CD4-positive, alpha-beta T cell treated with Interleukin-2 at 100 ng/mL for 4 hours (primary cell): ENCODE results near the gene OTOG.

Experiments
- DNase-seq: peaks from one replicate; pipeline ENCODE4 v3.0.0-alpha.2; 2020; ENCODE audit warnings: low spot score

The OTOG gene

DNA sequence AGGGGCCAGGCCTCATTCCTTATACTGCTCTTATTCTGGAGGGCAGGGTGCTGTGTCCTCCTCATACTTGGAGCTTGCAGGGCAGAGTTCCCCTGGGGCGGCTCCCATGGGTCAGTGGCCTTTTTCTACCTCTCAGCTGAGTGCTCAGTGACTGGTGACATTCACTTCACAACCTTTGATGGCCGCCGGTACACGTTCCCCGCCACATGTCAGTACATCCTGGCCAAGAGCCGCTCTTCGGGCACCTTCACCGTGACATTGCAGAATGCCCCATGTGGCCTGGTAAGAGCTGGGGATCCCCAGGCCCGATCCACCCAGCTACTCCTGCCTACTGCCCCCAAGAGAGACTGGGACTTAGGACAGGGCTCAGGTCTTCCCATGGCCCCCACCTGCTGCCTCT is 14.5 kb downstream of the OTOG start:
- DNase-seq = no peak

DNA sequence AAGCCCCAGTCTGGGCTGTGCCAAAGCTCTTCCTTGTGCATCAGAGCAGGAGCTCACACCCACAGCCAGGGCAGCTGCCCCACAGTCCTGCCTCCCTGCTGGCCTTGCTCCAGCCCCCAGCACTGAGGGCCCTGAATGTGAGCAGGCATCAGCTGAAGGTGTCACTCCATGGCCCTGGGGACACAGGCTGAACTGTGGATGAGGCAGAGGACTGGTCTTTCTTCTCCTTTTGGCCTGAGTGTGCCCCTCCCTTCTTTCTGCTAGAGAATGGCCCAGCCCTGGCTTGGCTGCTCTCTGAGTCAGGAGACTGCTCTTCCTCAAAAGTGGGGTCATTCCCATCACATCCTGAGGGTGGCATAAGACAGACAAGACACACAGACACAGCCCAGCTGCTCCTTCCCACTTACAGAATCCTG is 16.2 kb downstream of the OTOG start:
- no peak for DNase-seq

DNA sequence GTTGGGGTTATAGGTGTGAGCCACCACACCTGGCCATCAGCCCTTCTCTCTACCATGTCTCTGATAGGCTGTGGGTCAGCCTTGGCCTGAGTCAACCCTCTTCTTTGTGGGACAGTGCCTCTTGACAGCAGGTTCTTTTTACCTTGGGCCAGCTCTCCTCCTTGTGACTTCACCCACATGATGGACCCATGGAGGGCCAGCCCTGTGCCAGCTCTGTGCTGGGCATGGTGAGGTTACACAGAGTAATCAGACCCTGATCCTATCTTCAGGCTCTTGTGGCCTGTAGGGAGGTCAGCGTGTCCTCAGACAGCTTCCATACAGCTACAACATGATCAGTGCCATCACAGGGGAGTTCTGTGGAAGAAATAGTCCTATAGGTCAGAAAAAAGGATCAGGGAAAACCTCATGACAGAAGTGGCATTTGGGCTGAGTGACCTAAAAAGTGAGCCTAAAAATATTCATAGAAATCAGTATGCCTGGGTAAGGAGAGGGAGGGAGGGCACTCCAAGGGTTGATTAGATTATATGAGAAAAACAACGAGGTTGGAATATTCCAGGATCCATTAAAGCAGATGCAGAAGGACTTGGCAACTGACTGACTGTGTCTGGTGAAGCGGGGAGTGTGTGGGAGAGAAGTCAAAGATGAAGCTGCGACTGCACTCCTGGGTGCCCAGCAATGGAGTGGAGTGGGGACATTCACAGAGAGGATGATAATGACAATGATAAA is 17.1 kb downstream of the OTOG start:
- DNase-seq = no peak

DNA sequence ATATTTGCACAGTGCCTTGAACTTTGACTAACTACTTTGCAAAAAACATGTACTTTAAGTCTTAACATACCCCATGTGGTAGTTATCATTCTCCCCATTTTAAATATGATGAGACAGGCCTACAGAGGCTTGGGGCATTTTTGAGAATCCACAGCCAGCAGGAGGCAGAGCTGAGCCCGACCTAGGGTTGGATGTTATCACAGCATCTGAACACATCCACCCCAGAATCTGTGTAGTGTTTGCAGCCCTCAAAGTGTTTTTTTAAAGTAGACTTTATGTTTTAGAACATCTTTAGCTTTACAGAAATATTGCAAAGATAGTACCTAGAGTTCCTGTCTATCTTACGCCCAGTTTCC is 17.6 kb downstream of the OTOG start:
- no peak for DNase-seq

DNA sequence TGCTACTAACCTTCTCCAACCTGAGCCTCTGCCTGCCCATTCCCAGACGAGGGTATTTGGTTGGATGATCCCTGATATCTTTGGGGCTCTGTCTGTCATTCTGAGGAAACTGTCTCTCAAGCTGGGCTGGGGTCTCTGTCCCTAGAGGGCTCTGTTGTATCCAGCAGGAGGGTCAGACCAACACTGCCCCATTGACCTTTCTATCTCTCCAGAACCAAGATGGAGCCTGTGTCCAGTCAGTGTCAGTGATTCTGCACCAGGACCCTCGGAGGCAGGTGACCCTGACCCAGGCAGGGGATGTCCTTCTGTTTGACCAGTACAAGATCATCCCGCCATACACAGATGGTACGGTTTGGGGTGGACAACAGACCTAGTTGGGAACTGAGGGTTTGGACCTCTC is 21.9 kb downstream of the OTOG start:
- DNase-seq = no peak

DNA sequence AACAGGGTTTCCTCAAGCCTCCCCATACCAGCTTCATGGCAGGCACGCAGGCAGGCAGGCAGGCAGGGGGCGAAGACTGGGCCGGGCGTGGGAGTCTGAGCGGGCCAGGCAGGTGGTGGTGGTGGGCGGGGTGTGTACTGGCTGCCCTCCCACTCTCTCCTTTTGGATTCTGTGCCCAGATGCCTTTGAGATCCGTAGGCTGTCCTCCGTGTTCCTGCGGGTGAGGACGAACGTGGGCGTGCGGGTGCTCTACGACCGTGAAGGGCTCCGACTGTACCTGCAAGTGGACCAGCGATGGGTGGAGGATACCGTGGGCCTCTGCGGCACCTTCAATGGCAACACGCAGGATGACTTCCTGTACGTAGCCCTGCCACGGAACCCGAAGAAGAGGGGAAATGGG is 23.0 kb downstream of the OTOG start:
- DNase-seq = no peak

DNA sequence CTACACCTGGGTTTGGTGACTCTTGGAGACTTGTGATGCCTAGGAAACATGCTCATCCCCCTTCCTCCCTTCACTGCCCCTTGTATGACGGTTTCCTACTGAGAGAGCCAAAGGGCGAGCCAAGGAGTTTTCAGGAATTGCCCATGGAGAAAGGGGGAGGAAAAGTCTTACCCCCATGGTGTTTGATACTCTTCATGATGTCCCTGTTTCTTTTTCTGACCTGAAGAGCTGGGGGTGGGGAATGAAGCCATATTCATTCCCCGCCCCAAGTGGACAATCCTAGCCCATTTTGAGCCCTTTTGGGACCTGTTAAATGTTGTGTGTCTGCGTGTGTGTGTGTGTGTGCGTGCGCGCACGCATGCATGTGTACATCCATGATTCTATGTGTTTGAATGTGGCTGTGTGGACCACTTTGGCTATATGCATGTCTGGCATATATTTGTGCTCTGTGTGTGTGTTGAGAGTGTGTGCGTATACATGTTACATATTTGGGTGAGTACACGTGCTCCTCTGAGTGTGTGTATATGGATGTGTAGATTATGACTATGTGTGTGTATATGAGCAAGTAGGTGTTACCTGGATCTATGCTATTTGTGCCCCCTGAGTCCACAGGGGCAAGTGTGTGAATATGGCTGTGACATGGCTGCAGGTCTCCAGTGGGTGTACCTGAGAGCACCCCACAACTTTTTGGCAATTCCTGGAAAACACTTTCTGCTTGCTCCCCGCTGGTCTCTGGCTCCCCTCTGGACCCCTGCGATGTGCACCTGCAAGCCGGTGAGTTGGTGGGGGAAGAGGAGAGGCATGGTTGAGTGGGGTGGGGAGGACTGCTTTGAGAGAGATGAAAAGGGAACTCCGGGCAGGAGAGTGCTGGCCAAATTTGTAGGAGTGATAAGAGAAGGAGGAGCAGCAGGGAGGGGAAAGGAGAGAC is 24.6 kb downstream of the OTOG start:
- DNase-seq = no peak

DNA sequence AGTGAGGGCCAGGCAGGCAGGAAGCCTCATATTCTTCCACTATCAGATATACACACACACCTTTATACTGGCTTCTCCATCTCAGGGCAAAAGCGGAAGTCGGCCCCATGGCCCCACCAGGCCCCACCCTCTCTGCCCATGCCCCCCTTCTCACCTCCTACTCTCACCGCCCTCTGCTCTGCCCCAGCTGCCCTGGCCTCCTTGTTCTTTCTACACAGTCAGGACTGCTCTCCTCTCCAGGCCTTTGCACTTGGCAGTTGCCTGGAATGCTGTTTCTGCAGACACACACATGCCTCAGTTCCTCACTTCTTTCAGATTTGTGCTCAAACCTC is 25.3 kb downstream of the OTOG start:
- no peak for DNase-seq

DNA sequence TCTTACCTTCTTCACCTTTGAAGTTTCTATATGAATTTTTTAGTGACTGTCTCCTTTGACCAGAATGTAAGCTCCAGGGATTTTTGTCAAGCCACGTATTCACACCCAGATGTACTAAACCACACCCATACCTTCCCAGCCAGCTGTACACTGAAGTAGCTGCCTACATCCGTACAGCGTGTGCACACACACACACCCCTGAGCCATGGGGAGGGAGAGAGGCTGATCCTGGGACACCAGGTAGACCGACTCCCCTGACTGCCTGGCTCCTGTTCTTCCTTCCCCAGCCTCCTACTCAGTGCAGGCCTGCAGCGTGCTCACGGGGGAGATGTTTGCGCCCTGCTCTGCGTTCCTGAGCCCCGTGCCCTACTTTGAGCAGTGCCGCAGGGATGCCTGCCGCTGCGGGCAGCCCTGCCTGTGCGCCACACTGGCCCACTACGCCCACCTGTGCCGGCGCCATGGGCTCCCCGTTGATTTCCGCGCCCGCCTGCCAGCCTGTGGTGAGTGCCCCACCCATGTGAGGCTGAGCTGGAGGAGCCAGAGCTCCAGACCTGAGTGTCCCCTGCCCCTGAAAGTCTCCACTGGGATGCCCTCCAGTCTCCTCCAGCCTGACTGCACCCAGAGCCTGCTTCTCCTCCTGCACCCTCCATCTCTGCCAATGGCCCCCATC is 25.9 kb downstream of the OTOG start:
- no peak for DNase-seq

DNA sequence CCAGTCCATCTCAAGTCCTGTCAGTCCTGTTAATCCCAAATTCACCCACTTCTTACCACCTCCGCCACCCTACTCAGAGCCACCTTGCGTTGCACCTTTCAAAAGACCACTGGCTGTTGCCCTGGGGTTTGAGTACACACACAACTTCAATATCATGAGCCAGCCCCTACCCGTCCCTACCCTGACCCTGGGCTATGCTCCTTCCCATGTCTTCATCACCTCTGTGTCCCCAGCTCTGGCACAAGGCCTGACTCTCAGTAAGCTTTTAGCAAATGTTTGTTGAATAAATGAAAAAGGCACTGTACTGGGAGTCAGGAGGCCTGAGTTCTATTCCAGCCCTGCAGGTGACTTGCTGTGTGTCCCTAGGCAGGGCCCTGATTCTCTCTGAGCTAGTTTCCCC is 26.5 kb downstream of the OTOG start:
- no peak for DNase-seq

DNA sequence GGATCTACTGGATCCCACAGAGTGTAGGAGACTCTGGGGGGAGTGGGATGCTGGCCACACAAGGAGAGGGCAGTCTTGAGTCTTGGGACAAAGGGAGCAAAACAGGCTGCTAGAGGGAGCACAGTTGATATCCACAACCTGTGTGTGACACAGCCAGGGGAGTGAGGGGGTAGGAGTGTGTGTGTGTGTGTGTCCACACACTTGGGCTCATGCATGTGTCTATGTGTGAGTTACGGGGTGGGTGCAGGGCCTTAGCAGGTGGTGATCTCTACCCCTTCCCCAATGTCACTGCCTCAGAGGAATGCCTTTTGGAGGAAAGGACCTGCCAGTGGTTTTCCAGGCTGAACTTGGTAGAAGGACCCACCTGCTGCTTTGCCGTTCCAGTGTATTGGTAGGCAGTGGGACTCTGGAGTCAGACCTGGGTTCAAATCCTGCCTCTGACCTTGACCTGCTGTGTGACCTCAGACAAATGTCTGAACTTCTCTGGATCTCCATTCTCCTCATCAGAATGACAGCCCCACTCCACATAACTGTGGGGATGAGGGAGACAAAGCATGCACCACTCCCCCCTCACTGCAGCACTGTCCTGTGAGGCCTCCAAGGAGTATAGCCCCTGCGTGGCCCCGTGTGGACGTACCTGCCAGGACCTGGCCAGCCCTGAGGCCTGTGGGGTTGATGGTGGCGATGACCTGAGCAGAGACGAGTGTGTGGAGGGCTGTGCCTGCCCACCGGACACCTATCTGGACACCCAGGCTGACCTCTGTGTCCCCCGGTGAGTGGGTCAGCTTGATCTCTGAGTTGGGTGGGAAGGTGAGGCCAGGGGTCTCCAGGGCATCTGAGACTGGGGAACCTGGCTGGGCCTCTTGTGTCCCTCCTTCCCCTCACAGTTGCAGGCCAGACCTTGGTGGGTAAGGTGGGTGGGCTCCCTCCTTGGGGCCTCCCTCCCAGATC is 27.4 kb downstream of the OTOG start:
- DNase-seq = no peak

DNA sequence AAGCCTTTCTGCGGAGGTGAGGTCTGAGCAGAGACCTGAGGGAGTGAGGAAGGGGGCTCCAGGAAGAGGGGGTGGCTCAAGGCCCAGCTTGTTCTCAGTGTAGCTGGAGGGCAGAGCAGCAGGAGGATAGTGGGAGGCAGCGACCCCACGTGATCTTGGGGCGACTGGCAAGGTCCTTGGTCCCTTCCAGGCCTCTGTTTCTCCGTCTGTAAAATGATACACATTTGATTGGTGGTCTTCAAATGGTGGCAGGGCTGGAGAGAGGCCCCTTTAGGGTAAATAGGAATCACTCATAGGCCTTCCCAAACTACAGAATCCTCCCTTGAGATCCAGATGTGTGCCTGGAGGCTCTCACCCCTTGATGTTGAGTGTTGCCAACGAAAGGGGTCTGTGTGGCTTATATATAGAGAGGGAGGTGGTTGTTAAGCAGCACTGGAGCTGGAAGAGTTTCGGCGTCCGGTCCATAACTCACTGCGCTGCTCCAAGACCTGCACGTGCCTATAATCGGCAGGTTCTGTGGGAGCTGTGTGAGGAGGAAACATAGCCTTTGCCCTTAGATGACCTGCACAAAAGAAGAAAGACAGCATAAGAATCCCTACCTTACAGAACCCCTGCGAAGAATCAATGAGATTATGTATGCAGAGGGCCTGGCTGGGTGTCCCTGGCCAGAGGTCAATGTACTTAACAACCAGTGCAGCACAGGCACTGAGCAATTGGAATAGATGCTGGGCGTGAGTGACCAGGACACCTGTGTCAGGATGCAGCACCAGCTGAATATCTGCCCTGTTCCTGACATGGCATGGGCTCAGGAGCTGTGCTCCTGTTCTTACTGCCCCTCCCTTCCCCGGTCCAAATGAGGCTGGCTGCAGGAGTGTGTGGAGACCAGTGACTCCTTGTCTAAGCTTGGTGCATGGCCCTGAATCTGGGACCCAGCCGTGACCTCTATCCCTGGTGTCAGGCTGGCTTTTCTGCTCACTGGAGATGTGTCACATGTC is 28.7 kb downstream of the OTOG start:
- DNase-seq = no peak

DNA sequence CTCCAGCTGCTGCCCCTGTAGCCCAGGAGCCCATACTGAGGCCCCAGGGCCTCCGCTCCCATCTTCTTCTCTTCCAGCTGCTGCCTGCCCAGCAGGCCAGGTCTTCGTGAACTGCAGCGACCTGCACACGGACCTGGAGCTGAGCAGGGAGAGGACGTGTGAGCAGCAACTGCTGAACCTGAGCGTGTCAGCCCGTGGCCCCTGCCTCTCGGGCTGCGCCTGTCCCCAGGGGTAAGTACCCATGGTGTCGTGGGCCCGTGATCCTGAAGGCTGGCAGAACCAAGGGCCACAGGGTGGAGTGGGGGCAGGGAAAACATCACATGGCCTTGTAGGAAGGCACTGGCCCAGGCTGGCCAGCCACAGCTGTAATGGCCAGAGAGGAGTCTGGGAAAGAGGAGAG is 31.2 kb downstream of the OTOG start:
- DNase-seq = no peak

DNA sequence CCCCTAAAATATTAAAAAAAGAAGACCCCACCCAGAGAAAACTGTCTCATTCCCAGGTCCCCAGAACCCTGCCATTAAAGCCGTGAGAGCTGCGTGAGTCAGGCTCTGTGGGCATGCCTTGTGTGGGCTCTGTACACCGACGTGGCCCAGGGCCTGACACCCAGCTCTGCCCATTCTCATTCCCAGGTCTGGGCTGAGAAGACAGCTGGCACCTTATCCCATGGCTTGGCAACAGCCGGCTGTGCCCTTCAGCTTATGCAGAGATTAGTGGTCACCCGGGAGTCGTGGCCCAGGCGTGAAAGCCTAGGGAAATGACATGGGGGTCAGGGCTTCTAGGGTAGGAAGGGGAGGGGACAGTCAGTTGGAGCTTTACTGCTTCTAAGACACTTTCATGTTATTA is 31.9 kb downstream of the OTOG start:
- no peak for DNase-seq

DNA sequence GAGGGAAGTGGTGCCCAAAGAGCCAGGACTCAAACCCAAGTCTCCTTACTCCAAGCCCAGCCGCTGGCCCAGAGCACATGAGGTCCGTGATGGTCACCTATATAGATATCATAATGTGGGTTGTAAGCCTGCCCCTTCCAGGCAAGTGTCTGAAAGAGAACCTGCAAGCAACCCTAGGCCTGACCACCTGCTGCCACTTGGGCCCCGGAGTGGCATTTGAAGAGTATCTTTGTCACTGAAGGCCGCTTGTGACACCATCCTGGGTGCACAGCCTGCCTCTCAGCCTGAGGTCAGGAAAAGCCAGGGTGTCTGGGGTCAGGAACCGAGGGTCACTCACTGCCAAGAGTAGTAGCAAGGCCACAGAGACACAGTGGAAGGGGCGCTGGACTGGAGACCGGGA is 32.4 kb downstream of the OTOG start:
- DNase-seq = no peak

DNA sequence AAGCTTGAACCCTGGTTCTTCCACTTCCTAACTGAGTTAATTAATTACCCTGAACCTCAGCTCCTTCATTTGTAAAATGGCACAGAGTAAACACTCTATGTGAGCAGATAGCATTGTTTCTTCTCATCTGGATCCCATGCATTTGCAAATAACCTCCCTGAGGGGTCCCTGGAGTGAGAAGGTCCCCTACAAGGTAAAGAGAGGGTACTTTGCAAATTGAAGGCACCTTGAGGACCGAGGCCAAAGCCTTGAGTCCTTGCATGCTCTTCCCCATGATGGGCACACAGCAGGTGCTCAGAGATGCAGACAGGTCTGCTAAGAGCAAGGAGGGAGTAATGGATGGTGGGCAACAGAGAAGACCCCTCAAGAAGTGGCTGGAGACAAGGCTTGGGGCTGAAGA is 33.2 kb downstream of the OTOG start:
- no peak for DNase-seq

DNA sequence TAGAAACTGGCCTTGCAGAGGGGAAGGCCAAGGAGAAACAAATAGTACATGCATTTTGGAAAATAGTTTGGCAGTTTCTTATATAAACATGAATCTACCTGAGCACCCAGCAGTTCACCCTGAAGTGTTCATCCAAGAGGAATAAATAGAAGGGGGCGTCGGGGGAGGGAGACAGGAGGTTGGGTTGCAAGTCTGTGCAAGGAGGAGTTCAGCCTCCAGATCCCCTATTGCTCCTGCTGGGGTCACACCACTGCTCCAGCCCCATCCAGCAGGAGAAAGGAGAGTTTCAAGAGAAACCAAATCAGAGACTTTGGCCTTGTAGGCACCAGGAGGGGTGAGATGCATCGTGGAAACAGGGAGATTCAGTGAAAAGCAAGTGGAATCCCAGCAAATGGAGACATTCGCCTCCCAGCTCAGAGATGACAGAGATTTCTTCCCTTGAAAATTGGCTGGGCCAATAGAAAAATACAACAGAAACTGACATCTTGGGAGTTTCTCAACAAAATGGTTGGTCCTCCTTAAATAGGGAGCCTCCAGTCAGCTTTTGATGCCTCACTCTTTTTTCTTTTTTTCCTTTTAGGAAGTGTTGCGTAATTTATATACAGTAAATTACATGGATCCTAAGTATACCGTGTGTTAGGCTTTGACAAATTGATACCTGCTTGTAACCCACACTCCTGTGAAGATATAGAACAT is 34.1 kb downstream of the OTOG start:
- no peak for DNase-seq

DNA sequence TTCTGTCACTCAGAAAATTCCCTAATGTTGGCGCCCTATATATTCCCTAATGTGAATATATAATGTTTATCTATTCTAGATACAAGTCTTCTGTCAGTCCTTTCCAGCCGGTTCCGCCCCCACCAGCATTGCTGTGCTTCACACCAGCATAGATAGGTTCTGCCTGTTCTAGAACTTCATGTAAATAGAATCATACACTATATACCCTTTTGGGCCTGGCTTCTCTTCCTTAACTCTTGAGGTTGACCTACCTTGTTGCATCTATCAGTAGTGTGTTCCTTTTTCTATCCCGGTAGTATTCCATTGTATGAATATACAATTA is 34.6 kb downstream of the OTOG start:
- DNase-seq = no peak

DNA sequence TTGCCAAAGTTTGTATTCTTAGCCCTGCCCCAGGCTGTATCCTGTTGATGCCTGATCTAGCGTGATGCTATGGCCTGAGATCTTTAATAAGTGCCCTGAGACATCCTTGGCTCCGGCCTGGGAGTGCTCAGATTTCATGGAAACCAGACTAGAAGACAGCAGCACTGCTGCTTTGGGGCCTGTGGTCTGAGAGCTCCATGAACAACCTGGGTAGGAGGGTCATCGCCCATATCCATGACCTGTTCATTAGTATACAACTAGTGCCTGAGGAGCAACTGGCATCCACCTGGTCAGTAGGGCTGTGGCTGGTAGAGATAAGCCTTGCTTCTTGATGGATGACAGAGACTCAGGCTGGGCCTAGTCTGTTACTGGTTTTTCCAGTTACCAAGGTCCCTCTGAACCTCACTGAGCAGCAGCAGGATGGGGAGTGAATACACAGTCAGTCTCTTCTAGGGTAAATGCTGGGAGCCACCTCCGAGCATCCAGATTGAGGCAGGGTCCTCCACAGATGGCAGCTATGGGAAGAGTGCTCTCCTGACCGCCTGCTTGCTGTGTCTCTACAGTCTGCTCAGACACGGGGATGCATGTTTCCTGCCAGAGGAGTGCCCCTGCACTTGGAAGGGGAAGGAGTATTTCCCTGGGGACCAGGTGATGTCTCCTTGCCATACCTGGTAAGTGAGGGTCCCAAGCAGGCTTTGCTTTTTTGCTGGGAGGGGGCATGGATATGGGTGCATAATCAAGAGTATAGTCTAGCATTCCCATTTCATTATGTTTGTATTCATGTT is 39.0 kb downstream of the OTOG start:
- DNase-seq = no peak

DNA sequence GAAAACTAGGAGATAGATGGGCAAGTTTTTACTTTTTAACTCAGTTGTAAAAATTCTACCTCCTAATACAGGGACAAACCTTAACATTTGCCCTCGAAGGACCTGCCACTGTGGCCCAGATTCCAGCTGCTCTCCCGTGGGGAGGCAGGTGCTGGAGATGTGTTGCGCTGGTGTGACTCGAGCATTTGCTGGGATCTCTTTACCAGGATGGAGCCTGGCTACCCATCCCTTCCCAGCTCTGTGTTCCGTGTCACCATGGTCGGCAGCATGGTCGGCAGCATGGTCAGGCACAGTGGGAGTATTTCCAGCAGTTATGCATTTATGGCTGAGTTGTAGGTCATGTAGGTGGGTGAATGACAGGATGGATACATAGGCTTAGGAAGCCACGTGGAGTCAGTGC is 41.1 kb downstream of the OTOG start:
- no peak for DNase-seq
